ENCODE data around the gene CEP128.

CEP128 gene

DNA sequence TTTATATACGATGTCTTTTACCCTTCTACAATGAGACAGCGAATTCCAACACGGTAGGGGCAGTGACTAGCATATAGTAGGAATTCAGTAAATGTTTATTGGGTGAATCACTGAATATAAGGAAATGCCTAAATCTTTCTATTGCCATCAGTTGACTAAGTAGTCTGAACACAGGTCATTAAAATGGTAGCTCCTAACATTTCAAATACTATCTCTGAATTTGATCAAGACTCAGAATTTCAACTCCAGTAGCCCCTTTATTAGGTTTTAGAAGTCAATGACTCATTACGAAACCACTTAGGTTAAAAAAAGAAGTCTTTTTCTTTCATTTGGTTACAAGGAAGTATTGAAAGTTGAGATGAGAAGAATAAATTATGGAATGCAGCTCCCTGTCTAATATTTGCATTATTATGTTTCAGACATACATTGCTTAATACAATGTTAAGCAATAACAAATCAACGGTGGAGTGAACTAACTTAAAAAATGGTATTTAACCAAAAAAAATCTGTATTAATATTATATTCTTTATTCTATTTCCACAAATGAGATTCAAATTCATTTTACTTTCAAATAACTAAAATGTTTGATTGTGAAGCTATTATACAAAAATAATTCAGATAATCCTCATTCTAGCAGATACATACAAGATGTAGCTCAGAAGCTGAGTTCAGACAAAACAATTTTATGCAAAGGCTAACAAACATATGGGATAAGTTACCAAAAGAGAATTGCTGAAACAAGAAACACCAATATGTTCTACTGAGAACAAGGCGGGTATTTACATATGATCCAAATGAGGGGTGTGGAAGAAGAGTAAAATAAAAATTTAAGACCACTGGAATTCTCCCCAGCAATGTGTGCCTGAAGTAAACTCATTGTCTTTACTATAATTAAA, 302.7 kb downstream of the CEP128 start:
- CTCF ChIA-PET: interaction anchor here (0.7 kb wide), 1 partner anchor 52 kb away, joined by 3 read pairs; no protein-coding TSS in a partner anchor

DNA sequence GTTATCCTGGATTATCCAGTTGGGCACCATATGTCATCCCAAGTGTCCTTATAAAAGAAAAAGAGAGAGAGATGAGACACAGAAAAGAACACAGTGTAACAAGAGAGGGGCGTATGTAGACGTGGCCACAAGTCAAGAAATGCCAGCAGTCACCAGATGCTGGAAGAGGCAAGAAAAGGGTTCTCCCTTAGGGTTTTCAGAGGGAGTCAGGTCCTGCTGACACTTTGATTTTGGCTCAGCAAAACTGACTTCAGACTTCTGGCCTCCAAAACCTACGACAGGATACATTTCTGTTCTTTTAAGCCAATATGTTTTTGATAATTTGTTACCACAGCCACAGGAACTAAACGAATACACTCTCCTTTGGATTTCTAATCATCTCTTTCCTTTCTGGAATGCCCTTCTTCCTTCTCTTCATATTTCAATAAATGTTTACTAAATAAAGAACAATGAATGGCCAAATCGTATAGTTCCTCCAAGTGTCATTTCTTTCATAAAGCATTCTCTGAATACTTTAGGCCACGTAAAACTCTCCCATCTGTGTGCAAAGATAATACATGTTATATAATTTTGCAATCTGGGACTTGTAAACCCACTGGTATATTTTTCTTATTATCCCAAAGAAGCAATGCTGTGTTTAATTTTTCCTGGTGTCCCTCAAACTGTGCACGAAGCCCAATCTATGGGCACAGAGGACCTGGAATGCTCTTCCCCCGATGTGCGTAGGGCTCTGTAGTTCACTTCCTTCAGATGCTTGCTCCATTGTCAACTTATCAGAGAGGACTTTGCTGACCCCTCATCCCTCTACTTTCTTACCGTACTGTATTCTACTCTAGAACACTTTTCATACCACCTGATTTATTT, 303.6 kb downstream of the CEP128 start:
- CTCF ChIA-PET: interaction anchor here (0.7 kb wide), 1 partner anchor 51 kb away, joined by 3 read pairs; no protein-coding TSS in a partner anchor
- no peaks in the 10 kb centered on the region for H3K9me3 Mint-ChIP-seq
- H3K27me3 Mint-ChIP-seq: no peaks in the 10 kb centered on the region
- no peaks in the 10 kb centered on the region for H3K4me1 Mint-ChIP-seq
- H3K4me3 Mint-ChIP-seq: no peak overlapping the region
- H3K36me3 Mint-ChIP-seq: peaks cover 3% of the 10 kb centered on the region
- no peak for DNase-seq
- H3K27ac Mint-ChIP-seq: peak overlapping the region; percentile 33

More for the DNA sequence above, 302.7 kb downstream of the CEP128 start:
- no peak for DNase-seq
- Mint-ChIP-seq H3K27ac (no peak overlapping the region), H3K4me1 (no peaks in the 10 kb centered on the region), H3K9me3 (no peaks in the 10 kb centered on the region), H3K4me3 (no peak overlapping the region), H3K36me3 (peaks cover 3% of the 10 kb centered on the region), H3K27me3 (no peaks in the 10 kb centered on the region)

DNA sequence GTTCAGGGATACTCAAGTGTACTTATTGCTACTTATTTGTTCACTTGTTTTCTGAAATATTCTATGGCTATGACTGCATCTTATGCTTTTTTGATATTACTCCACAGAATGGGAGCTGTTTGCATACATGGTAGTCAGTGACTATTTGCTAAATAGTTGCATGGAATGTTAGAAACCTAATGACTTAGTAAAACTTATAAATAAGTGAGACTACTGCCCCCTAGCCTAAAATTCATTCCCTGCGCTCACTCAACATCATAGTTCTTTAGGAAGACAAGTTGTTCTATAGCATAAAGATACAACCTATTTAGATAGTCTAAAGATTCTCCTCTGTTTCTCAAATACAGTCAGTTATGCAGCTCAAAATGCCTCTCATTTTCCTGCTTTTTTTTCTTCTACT, 305.5 kb downstream of the CEP128 start:
- Mint-ChIP-seq H3K4me1 (no peaks in the 10 kb centered on the region), H3K36me3 (no peaks in the 10 kb centered on the region), H3K4me3 (no peak overlapping the region), H3K27me3 (no peaks in the 10 kb centered on the region), H3K27ac (no peak overlapping the region), H3K9me3 (no peaks in the 10 kb centered on the region)
- CTCF ChIA-PET: no interaction called here
- DNase-seq: no peak

GRCh38 chr14:80634106-80634758, 307.3 kb downstream of the CEP128 start:
- Mint-ChIP-seq H3K4me1 (no peaks in the 10 kb centered on the region), H3K27ac (no peak overlapping the region), H3K27me3 (no peaks in the 10 kb centered on the region), H3K36me3 (no peaks in the 10 kb centered on the region), H3K4me3 (no peak overlapping the region), H3K9me3 (no peaks in the 10 kb centered on the region)
- DNase-seq: no peak
- CTCF ChIA-PET: no interaction called here

DNA sequence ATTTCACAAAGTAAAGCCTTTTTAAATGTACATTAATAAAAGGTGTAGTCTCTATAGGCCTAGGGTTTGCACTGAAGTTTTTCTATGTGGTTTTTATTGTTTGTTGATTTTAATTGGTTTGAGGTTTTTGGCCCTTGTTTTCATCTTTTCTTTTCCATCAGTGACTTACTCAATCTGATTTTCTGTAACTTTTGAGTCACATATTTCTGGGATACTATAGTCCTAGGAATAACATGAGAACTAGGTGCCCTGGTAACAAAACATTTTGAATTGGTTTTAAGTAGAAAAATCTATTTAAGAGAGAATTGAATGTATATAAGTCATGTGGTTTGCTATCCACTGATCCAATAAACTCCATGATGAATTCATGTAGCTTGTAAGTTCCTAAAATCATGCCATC, 311.9 kb downstream of the CEP128 start:
- H3K4me3 Mint-ChIP-seq: no peak overlapping the region
- CTCF ChIA-PET: no interaction called here
- DNase-seq: no peak
- no peaks in the 10 kb centered on the region for H3K4me1 Mint-ChIP-seq
- no peaks in the 10 kb centered on the region for H3K36me3 Mint-ChIP-seq
- no peak overlapping the region for H3K27ac Mint-ChIP-seq
- no peaks in the 10 kb centered on the region for H3K27me3 Mint-ChIP-seq
- H3K9me3 Mint-ChIP-seq: peaks cover 2% of the 10 kb centered on the region

DNA sequence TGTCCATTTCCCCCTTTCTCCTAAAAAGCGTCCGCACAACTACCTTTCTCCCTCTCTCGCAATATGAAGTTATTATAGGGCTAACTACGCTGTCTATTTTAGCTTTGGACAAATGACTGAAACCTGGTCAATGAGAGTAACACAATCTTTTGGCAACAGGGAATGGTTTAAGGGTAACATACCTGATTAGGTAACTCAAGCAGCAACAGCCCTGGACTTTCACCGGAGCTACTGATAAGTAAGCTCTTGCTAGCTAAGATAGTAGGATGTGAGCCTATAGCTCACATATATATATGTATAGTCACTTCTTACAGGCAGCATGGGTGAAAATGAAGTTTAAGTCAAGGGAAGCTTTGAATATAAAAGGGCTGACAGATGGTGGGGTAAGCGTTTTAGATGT, 313.0 kb downstream of the CEP128 start:
- Mint-ChIP-seq H3K4me1 (no peaks in the 10 kb centered on the region), H3K4me3 (no peak overlapping the region), H3K9me3 (peaks cover 2% of the 10 kb centered on the region), H3K27me3 (no peaks in the 10 kb centered on the region), H3K36me3 (no peaks in the 10 kb centered on the region), H3K27ac (no peak overlapping the region)
- CTCF ChIA-PET: interaction anchor here (1.1 kb wide), 1 partner anchor 10 kb away, joined by 3 read pairs; no protein-coding TSS in a partner anchor
- no peak for DNase-seq

DNA sequence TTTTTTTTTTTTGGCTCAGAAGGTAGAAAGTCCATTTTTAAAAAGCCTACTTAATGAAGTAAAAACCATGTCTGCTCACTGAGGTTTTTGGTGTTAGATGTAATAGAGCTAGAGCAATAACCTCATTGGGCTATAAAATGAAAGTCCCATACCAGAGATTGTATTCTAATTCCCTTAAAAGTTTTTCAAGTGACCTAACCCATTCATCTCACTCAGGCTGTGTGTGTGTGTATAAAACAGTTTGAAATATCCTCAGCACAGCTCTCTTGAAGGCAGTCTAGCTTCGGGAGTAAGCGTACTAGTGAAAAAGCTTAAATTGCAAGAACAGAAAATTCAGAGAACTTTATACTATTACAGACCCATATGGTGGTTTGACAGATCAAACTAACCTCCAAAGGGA, 313.8 kb downstream of the CEP128 start:
- Mint-ChIP-seq H3K4me1 (no peaks in the 10 kb centered on the region), H3K4me3 (no peak overlapping the region), H3K9me3 (peaks cover 2% of the 10 kb centered on the region), H3K36me3 (no peaks in the 10 kb centered on the region), H3K27ac (no peak overlapping the region), H3K27me3 (no peaks in the 10 kb centered on the region)
- no peak for DNase-seq
- CTCF ChIA-PET: no interaction called here

- CTCF ChIA-PET: no interaction called here
- no peak for DNase-seq
- peaks cover 2% of the 10 kb centered on the region for H3K36me3 Mint-ChIP-seq
- peaks cover 2% of the 10 kb centered on the region for H3K9me3 Mint-ChIP-seq
- H3K4me1 Mint-ChIP-seq: no peaks in the 10 kb centered on the region
- no peaks in the 10 kb centered on the region for H3K27me3 Mint-ChIP-seq
- no peak overlapping the region for H3K4me3 Mint-ChIP-seq
- H3K27ac Mint-ChIP-seq: no peak overlapping the region
Observed at GRCh38 chr14:80624581-80624980, 317.0 kb downstream of the CEP128 start.

DNA sequence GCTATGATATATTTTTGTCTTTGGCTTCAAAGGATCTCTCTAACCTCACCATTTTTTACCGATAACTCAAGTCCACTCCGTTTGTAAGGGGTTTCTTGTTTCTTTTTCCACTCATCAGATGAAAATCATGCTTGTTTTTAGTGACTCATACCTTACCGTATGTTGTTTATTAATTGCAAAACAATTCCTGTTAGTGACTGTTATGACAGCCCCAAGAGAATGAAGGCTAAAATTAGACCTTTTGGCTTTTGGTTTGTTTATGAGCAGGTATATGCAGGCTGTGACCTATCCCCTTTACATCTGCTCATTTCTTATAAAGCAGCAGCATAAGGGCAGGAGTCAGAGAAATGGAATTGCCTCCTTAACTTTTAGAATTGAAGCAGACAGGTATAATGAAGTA, 319.8 kb downstream of the CEP128 start:
- Mint-ChIP-seq H3K36me3 (peaks cover 2% of the 10 kb centered on the region), H3K4me3 (no peak overlapping the region), H3K9me3 (peaks cover 2% of the 10 kb centered on the region), H3K4me1 (no peaks in the 10 kb centered on the region), H3K27ac (no peak overlapping the region), H3K27me3 (no peaks in the 10 kb centered on the region)
- CTCF ChIA-PET: interaction anchor here (1.8 kb wide), 1 partner anchor 13 kb away, joined by 7 read pairs; no protein-coding TSS in a partner anchor
- no peak for DNase-seq

DNA sequence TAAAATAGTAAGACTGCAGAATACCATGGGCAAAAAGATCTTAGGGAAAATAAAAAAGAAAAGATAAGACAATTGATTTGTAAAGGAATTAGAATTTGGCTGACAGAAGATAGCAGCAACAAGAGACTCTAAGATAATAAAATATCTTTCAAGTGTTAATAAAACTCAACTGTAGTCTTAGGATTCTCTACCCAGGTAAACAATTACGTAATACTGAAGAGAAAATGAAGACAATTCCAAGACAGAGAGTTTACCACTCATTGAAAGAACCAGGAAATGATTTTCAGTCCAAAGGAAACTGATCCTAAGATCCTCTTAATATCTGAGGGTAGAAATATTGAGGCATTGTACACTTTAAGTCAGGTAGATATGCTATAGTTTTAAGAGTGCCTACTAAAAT, 321.1 kb downstream of the CEP128 start:
- Mint-ChIP-seq H3K36me3 (peaks cover 2% of the 10 kb centered on the region), H3K4me3 (no peak overlapping the region), H3K27ac (no peak overlapping the region), H3K27me3 (no peaks in the 10 kb centered on the region), H3K9me3 (peaks cover 2% of the 10 kb centered on the region), H3K4me1 (no peaks in the 10 kb centered on the region)
- no peak for DNase-seq
- CTCF ChIA-PET: no interaction called here

DNA sequence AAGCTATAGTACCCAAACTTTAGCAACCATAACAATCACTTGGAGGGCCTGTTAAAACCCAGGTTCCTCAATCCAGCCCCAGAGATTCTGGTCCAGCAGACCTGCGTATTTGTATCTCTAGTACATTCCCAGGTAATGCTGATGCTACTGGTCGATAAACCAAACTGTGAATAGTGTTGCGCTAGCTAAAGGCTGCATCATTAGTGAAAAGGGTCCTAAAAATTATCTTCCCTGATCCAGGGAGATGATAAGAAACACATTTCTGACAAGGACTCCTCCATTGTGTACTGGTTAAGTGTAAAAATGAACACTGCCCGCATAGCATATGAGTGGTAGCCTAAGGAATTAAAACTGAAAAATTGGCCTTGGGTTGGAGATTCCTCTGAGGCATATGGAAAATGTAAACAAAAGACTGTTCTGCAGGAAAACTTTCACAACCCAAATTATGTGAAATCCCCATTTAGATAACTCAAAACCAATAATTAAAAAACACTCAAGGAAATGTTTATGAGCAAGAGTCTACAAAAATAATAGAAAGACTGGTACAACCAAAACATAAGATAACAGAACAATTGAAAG, 322.7 kb downstream of the CEP128 start:
- CTCF ChIA-PET: interaction anchor here (1.5 kb wide), 1 partner anchor 10 kb away, joined by 3 read pairs; no protein-coding TSS in a partner anchor
- no peak overlapping the region for H3K27ac Mint-ChIP-seq
- DNase-seq: no peak
- no peaks in the 10 kb centered on the region for H3K4me1 Mint-ChIP-seq
- no peaks in the 10 kb centered on the region for H3K27me3 Mint-ChIP-seq
- no peaks in the 10 kb centered on the region for H3K9me3 Mint-ChIP-seq
- H3K36me3 Mint-ChIP-seq: peaks cover 2% of the 10 kb centered on the region
- H3K4me3 Mint-ChIP-seq: no peak overlapping the region

- CTCF ChIA-PET: no interaction called here
- Mint-ChIP-seq H3K9me3 (no peaks in the 10 kb centered on the region), H3K4me3 (no peak overlapping the region), H3K27me3 (no peaks in the 10 kb centered on the region), H3K27ac (no peak overlapping the region), H3K36me3 (no peaks in the 10 kb centered on the region), H3K4me1 (no peaks in the 10 kb centered on the region)
- no peak for DNase-seq
Observed at GRCh38 chr14:80615831-80616230, 325.7 kb downstream of the CEP128 start.

- Mint-ChIP-seq H3K27me3 (no peaks in the 10 kb centered on the region), H3K27ac (no peak overlapping the region), H3K9me3 (no peaks in the 10 kb centered on the region), H3K4me3 (no peak overlapping the region), H3K4me1 (no peaks in the 10 kb centered on the region), H3K36me3 (no peaks in the 10 kb centered on the region)
- DNase-seq: no peak
- CTCF ChIA-PET: interaction anchor here (1.3 kb wide), 1 partner anchor 13 kb away, joined by 7 read pairs; no protein-coding TSS in a partner anchor
Observed at GRCh38 chr14:80609055-80609454, 332.5 kb downstream of the CEP128 start.

GRCh38 chr14:80608563-80608962, 333.0 kb downstream of the CEP128 start:
- H3K4me1 Mint-ChIP-seq: no peaks in the 10 kb centered on the region
- no peak overlapping the region for H3K4me3 Mint-ChIP-seq
- H3K27me3 Mint-ChIP-seq: no peaks in the 10 kb centered on the region
- H3K36me3 Mint-ChIP-seq: no peaks in the 10 kb centered on the region
- DNase-seq: no peak
- CTCF ChIA-PET: interaction anchor here (1.1 to 1.3 kb wide), 2 partner anchors 13 to 20 kb away, joined by 4 to 7 read pairs; no protein-coding TSS in a partner anchor
- H3K9me3 Mint-ChIP-seq: no peaks in the 10 kb centered on the region
- no peak overlapping the region for H3K27ac Mint-ChIP-seq

All from activated naive CD4-positive, alpha-beta T cell treated with anti-CD3 and anti-CD28 coated beads, Interleukin-2, amount 10 ng/mL, durations not matched to agents 7 days and 5 days (primary cell).